Ovary (tissue), 3 donors: ENCODE measurements around the gene HAP1.

Experiments
- CTCF ChIP-seq, 3 donors: fragments of 450-650 bp in 2 of 3; fragments of 200-600 bp in 1 of 3; IDR thresholded peaks; one replicate each; pipeline versions ENCODE4 v1.5.1 to v1.8.0; 2016 to 2022; ENCODE audit warnings: antibody characterized with exemption in 3 of 3, mild to moderate bottlenecking in 1 of 3
- EP300 ChIP-seq: sonication (generic); formaldehyde crosslinking; IDR thresholded peaks from one replicate; pipeline ENCODE4 v1.6.1; 2017; ENCODE audit warnings: antibody characterized with exemption
- POLR2A ChIP-seq: fragments of 450-650 bp; IDR thresholded peaks from one replicate; pipeline ENCODE4 v1.6.1; 2017; ENCODE audit warnings: antibody characterized with exemption, mild to moderate bottlenecking, moderate library complexity
- donor health status: DM: no; HTN: no; CAD: no.

GRCh38 chr17:41717408-41718286, 16.8 kb downstream of the HAP1 start:
- TF ChIP-seq POLR2A, result no peak
- no peak for TF ChIP-seq CTCF (IDR thresholded peaks at IDR 0.05)
- TF ChIP-seq EP300, result no peak
